SK-N-MC (cell line): ENCODE results near the gene OR5H6.

Source experiments
- DNase-seq: peaks from one replicate; pipeline ENCODE4 v3.0.0-alpha.2; 2011; ENCODE audit warnings: low read depth, low spot score
- H3K27ac ChIP-seq: fragments of 200-600 bp; sonication (generic); 2 replicates; pipeline ENCODE4 v1.5.1; 2016; ENCODE audit warnings: mixed run types
- H3K36me3 ChIP-seq: fragments of 200-600 bp; sonication (generic); 2 replicates; pipeline ENCODE4 v1.6.1; 2017; ENCODE audit warnings: antibody characterized with exemption, low read length, mixed read lengths; ENCODE audit not compliant: insufficient read depth
- H3K4me3 ChIP-seq: fragments of 200-600 bp; sonication (generic); 2 replicates; pipeline ENCODE4 v1.5.1; 2016
- H3K9ac ChIP-seq: fragments of 200-600 bp; sonication (generic); 2 replicates; pipeline ENCODE4 v1.8.0; 2017; ENCODE audit warnings: mixed run types, mixed read lengths; ENCODE audit not compliant: insufficient read length
- H3K9me3 ChIP-seq: fragments of 200-600 bp; sonication (generic); 2 replicates; pipeline ENCODE4 v1.6.1; 2017; ENCODE audit warnings: low read depth, mild to moderate bottlenecking, antibody characterized with exemption, low read length, moderate library complexity, mixed read lengths
- EZH2 ChIP-seq: fragments of 200-600 bp; sonication (generic); IDR thresholded peaks from one replicate; pipeline ENCODE4 v1.6.1; 2017; ENCODE audit warnings: antibody characterized with exemption
- FOXP2 ChIP-seq: optimal IDR thresholded peaks from 2 replicates; pipeline ENCODE3; 2011; ENCODE audit warnings: mild to moderate bottlenecking, moderate library complexity; ENCODE audit not compliant: insufficient read depth; ENCODE audit errors: extremely low read length, control extremely low read depth
- POLR2AphosphoS5 ChIP-seq: IDR thresholded peaks from 2 replicates; pipeline ENCODE4 v1.6.1; 2012; ENCODE audit warnings: mild to moderate bottlenecking, low read depth, low read length, borderline replicate concordance

OR5H6 gene

DNA sequence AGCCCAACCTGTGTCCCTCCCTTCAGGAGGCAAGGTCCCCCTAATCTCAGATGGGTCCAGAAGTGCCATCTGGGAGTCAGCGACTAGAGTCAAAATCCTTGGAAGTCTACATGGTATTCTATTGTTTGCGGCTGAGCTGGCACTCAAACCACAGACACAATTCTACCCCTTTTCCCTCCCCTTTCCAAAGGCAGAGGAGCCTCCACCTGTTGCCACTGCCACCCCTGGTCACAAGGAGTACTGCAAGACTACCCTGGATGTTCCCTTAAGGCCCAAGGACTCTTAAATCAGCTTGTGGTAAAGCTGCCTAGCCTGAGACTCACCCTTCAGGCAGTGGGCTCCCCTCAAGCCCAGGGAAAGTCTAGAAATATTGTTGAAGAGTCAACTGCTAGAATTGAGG, 4.3 kb upstream of the OR5H6 start:
- Histone ChIP-seq H3K4me3 (no peak overlapping the region), H3K9me3 (no peaks in the 10 kb centered on the region), H3K27ac (no peak overlapping the region), H3K36me3 (no peaks in the 10 kb centered on the region), H3K9ac (no peak overlapping the region)
- DNase-seq = no peak
- no peak for TF ChIP-seq POLR2AphosphoS5
- no peak for TF ChIP-seq FOXP2
- TF ChIP-seq EZH2 = no peak

GRCh38 chr3:98262046-98262445, 2.0 kb upstream of the OR5H6 start:
- H3K27ac ChIP-seq = no peak overlapping the region
- H3K36me3 ChIP-seq = no peaks in the 10 kb centered on the region
- no peak for TF ChIP-seq POLR2AphosphoS5
- no peak for TF ChIP-seq FOXP2
- no peak for TF ChIP-seq EZH2
- no peak for DNase-seq
- no peak overlapping the region for H3K9ac ChIP-seq
- H3K9me3 ChIP-seq = no peaks in the 10 kb centered on the region
- no peak overlapping the region for H3K4me3 ChIP-seq

- H3K27ac ChIP-seq = no peak overlapping the region
- DNase-seq = no peak
- H3K9me3 ChIP-seq = no peaks in the 10 kb centered on the region
- H3K36me3 ChIP-seq = no peaks in the 10 kb centered on the region
- no peak overlapping the region for H3K4me3 ChIP-seq
- H3K9ac ChIP-seq = no peak overlapping the region
- TF ChIP-seq FOXP2 (no peak), POLR2AphosphoS5 (no peak), EZH2 (no peak)
These were observed 5.8 kb downstream of the OR5H6 start for GRCh38 chr3:98269846-98270245.

DNA sequence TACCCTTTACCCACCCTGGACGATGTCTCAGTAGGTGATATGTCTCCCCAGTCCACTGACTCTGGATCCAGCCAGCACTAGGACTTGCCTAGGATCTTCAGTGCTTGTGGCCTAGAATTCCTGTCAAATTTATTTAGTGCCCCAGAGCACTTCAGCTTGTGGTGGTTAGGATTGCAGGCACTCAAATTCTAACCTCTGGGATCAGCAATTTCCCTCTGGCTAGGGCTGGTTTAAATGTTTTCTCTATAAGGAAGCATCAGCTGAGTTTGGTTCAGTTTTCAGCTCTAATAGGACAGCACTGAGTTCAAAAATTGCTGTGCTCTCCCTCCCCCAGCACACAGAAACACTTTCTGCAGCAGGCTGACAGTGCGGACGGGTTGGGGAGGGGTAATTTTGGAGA, 8.1 kb downstream of the OR5H6 start:
- no peak for TF ChIP-seq POLR2AphosphoS5

GRCh38 chr3:98274914-98275313, 10.9 kb downstream of the OR5H6 start:
- no peak for TF ChIP-seq FOXP2
- H3K9me3 ChIP-seq = no peaks in the 10 kb centered on the region
- no peak overlapping the region for H3K4me3 ChIP-seq
- no peaks in the 10 kb centered on the region for H3K36me3 ChIP-seq
- H3K27ac ChIP-seq = no peak overlapping the region
- no peak overlapping the region for H3K9ac ChIP-seq
- no peak for DNase-seq

More for the DNA sequence above, 8.1 kb downstream of the OR5H6 start:
- H3K4me3 ChIP-seq = no peak overlapping the region
- no peaks in the 10 kb centered on the region for H3K9me3 ChIP-seq
- no peak for DNase-seq
- H3K9ac ChIP-seq = no peak overlapping the region
- no peaks in the 10 kb centered on the region for H3K36me3 ChIP-seq
- no peak overlapping the region for H3K27ac ChIP-seq

DNA sequence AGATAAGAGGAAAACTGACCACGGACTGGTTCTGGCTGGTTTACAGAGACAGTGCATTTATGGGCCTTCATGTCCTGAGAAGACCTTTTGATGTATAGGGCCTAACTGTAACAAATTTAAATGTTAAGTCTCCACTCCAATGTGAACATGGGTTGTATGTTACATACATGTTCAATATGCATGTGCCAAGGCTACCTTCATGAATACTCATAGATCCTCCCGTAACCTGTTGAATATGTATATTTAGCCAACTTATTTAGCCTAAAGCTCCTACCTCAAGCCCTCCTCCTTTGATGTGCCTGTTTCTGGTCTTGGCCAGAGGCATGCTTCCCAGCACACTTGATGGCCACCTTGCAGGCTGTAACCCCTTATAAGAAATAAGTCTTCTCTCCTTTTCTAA, 18.2 kb downstream of the OR5H6 start, which contains the start of gene OR5H2:
OR5H2 (plus strand) TSS at position 301 of the 400 bp plus-strand sequence. CDS start 398 bp downstream, outside the sequence.
- no peak for TF ChIP-seq EZH2
- no peak for TF ChIP-seq POLR2AphosphoS5
- H3K27ac ChIP-seq = no peak within 1 kb of the TSS
- H3K9me3 ChIP-seq = no peaks in the 10 kb centered on the region
- no peaks in the 10 kb centered on the region for H3K36me3 ChIP-seq
- DNase-seq = no peak
- H3K9ac ChIP-seq = no peak within 1 kb of the TSS
- no peak within 1 kb of the TSS for H3K4me3 ChIP-seq

DNA sequence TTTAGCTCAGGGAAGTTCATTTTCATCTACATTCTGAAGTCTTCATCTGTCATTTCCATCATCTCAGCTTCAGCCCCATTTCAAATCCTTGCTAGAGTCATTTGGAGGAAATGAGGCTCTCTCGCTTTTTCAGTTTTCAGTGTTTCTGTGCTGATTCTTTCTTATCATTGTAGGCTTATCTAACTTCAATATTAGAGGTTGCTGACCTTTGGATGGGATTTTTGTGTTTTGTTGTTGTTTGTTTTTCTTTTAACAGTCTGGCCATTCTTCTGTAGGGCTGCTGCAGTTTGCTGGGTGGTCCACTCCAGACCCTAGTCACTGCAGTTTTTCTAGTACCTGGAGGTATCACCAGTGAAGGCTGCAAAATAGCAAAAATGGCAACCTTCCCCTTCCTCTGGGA, 26.9 kb downstream of the OR5H6 start:
- Histone ChIP-seq H3K36me3 (no peaks in the 10 kb centered on the region), H3K9me3 (no peaks in the 10 kb centered on the region), H3K9ac (no peak overlapping the region), H3K27ac (no peak overlapping the region), H3K4me3 (no peak overlapping the region)
- TF ChIP-seq EZH2 (no peak), FOXP2 (no peak), POLR2AphosphoS5 (no peak)
- DNase-seq = no peak

GRCh38 chr3:98291332-98291957, 27.4 kb downstream of the OR5H6 start:
- Histone ChIP-seq H3K36me3 (no peaks in the 10 kb centered on the region), H3K9me3 (no peaks in the 10 kb centered on the region), H3K4me3 (no peak overlapping the region), H3K27ac (no peak overlapping the region), H3K9ac (no peak overlapping the region)
- TF ChIP-seq FOXP2 (no peak), POLR2AphosphoS5 (no peak), EZH2 (no peak)
- no peak for DNase-seq
